HG02678 (cell line): ENCODE measurements around the gene SMYD5.
"Not testable (repeated sequence)": the region's sequence is repeated elsewhere in the genome, so short reads cannot be mapped to it uniquely, and the experiment has no call there.

Experiments
- ATAC-seq: cut with Tn5 transposase; IDR thresholded peaks from one replicate; pipeline ENCODE4 v1.9.1; 2021; ENCODE audit warnings: mild to moderate bottlenecking, moderate library complexity; ENCODE audit not compliant: unreplicated experiment

The SMYD5 gene

GRCh38 chr2:73214120-73215035, at the start of gene SMYD5:
SMYD5 (plus strand) TSS chr2:73214245; CDS start chr2:73214267, 22 bp downstream.
- ATAC-seq: peak; percentile 91

DNA sequence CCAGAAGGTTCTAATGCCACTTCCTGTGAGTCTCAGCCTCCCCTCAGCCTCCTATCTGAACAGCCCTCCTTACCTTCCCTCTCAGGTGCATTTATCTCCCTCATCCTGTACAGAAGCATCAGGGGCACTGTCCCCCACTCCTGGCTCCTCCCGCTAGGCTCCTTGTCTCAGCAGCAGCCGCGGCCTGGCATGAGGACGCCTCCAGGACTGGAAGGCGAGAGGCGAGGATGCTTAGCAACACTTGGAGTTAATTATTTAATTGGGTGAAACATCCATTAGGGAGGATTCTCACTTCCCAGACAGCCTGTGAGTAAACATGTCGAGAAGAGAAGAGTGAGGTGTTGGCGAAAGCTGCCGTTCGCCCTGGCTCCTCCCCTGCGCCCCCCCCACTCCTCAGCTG, 48.1 kb upstream of the SMYD5 start:
- not testable (repeated sequence) for ATAC-seq

GRCh38 chr2:73166813-73167212, 47.2 kb upstream of the SMYD5 start:
- not testable (repeated sequence) for ATAC-seq

GRCh38 chr2:73168348-73168747, 45.7 kb upstream of the SMYD5 start:
- ATAC-seq: not testable (repeated sequence)

DNA sequence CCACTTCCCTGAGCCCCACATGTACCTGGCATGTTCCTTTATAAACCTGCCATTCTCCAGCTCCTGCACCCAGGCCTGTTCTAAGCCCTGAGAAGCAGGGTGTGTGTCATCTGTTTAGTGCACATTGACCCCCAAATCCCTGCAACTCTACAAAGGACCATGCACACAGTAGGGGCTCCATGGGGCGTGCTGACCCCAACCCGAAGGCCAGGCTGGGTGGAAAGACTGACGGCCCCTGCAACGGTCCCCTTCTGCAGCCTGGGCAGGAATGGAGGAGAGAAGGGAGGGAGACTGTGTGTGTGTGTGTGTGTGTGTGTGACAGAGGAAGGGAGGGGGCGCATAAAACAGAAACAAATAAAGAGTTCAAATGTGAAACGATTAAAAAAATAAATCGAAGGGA, 43.7 kb upstream of the SMYD5 start:
- not testable (repeated sequence) for ATAC-seq

DNA sequence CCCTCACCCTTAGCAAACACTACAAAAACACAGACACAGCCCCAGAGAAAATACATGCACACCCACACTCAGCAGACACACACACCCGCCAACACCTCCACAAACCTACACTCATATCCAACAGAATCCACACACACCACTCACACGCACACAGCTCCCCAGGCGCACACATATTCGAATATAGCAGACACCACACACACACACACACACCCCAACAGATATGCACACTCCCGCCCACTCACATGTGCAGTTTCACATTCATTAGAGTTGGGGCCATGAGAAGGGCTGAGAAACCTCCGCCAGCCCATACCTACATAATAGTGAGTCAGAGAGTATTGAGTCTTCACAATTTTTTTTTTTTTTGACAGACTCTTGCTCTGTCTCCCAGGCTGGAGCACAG, 41.1 kb upstream of the SMYD5 start:
- no peak for ATAC-seq

GRCh38 chr2:73173781-73174180, 40.3 kb upstream of the SMYD5 start:
- no peak for ATAC-seq

GRCh38 chr2:73174244-73174643, 39.8 kb upstream of the SMYD5 start:
- no peak for ATAC-seq

GRCh38 chr2:73174941-73175662, 38.9 kb upstream of the SMYD5 start:
- ATAC-seq: no peak

DNA sequence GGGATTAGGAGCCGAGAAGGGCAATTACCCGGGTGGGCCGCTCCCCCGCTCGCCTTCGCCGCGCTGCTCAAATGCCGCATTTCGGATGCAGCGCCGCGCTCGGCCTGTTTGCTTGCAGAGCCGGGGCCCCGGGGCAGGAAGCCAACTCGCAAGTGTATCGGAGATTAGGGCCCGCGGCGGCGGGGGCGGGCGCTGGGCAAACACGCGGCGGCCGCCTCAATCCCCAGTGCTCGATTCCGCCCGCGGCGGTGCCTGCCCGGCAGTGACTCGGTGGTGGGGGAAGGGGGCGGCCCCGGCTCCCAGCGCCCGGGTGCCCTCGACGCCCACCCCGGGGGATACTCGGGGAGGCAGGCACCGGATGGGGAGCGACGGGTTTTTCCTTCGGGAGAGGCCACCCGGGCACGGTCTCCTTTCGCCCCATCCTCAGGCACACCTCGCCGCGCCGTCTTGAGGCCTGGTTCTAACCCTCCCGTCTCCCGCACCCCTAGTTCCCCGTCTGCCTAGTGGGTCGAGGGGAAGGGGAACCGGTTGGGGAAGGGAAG, 38.3 kb upstream of the SMYD5 start:
- peak; percentile 48 for ATAC-seq

DNA sequence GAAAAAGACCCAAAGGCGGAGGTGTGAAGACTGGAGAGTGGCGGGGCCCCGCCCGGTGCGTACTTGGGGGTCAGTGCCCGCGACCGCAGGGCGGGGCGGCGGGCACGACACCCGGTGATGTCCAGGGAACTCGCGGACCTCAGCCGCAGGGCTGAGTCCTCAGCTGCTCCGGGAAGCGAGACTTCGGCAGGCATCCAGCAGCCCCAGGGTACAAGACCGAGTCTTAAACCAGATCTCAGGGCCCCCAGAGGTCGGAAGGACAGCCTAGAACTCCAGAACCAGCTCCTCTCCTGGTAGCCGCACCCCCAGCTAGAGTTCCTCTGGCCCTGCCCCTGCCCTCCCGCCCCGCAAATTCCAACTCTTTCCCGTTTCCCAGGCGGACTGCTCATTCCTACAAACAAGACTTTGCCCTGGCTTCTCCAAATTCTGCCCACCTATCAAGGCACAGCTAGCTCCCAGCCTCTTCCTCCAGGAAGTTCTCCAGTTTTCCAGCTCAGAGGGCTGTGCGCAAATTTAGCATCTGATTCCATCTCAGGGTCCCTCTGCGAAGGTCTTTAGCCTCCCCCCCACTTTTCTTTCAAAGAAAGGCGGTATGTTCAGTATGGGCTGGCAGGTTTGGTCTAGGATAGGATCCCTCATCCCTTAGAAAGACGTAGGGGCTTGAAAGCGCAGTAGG, 37.7 kb upstream of the SMYD5 start:
- peak; percentile 4 for ATAC-seq

DNA sequence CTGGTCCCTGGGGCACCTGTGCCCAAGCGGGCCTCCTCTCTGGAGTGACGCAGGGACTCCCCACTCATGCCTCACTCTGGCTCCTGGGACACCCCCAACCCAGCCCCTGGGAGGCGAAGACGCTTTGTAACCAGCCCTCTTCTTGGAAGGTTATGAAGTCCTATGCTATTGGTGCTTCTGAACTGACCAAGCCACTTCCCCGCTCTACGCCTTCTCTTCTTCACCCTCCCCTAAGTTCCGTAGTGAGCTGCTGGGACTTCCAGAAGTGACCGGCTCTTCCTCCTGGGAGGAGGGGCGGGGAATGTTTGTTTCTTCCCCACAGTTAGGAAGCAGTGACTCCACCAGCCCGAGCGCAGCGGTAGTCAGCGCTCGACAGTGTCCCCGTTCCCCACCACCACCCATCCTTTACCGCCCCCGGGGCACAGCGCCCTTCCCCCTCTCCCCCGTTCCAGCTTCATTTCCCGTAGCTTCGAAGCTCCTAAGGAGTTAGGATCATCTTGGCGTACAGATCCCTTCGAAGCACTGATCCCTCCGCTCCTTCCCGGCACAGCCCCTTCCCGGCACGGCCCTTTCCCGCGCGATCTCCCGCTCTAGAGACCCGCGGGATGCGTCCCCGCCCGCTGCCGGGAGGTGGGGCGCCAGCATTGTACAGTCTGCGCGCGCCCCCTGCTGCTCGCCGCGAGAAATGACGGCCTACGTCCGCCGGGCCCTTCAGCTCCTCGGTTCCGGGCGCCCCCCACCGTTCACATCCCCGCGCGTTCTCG, 37.0 kb upstream of the SMYD5 start:
- peak; percentile 85 for ATAC-seq

DNA sequence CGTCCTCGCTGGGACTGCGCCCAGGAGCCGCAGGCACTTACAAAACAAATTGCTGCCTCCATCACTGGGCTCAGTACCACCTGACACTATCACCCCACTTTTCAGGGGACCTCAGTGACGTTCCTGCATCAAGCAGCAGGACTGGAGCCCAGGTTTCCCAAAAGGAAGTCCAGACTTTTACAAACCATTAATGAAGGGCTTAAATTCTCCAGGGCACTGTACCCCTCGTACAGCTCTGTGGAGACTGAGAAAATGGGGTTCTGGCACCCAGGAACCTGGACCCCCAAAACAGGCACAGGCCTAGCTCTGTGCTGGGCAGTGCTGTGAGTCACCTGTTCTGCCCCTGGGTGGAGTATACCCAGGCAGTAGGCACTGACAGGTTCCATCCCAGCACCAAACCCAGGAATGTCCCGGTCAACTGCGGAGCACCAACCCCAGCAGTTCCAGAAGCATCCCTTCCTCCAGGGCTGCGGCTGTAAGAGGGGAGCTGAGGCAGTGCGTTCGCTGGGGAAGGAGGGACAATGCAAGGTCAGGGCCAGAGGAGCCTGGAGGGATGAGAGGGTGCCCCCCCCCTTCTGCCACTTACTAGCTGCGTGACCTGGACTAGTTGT, 36.3 kb upstream of the SMYD5 start:
- ATAC-seq: no peak

DNA sequence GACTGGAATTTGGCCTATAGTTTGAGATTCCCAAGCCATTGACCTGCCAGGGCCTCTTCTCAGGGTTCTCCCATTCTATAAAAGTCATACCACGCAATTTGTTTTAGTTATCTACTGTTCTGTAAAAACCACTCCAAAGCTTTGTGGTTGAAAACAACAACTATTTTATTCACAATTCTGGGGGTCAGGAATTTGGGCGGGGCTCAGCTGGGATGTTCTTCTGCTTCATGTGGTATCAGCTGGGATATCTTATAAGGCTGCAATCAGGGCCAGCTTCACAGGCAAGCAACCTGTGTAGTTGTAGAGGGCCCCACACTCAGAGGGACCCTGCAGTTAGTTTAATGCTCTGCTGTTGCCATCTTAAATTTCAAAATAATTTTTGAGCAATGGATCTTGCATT, 28.1 kb upstream of the SMYD5 start:
- ATAC-seq: no peak

GRCh38 chr2:73187549-73187948, 26.5 kb upstream of the SMYD5 start:
- no peak for ATAC-seq

DNA sequence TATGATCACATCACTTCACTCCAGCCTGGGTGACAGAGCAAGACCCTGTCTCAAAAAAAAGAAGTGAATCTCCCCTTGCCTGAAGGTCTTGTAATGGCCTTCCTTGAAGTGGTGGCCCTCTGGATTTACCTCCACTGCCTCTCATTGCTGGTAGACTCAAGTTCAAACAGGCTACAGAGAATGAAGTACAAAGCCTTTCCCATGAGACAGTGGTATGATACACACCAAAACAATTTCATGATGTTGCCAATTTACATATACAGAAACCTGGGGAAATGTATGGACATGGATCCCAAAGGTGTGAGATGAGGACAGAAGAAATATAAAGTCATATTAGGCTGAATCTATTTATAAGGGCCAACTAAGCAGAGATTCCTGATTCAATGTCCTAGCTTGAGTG, 16.5 kb upstream of the SMYD5 start:
- no peak for ATAC-seq

- not testable (repeated sequence) for ATAC-seq
Measured at GRCh38 chr2:73200281-73200680, 13.8 kb upstream of the SMYD5 start.

DNA sequence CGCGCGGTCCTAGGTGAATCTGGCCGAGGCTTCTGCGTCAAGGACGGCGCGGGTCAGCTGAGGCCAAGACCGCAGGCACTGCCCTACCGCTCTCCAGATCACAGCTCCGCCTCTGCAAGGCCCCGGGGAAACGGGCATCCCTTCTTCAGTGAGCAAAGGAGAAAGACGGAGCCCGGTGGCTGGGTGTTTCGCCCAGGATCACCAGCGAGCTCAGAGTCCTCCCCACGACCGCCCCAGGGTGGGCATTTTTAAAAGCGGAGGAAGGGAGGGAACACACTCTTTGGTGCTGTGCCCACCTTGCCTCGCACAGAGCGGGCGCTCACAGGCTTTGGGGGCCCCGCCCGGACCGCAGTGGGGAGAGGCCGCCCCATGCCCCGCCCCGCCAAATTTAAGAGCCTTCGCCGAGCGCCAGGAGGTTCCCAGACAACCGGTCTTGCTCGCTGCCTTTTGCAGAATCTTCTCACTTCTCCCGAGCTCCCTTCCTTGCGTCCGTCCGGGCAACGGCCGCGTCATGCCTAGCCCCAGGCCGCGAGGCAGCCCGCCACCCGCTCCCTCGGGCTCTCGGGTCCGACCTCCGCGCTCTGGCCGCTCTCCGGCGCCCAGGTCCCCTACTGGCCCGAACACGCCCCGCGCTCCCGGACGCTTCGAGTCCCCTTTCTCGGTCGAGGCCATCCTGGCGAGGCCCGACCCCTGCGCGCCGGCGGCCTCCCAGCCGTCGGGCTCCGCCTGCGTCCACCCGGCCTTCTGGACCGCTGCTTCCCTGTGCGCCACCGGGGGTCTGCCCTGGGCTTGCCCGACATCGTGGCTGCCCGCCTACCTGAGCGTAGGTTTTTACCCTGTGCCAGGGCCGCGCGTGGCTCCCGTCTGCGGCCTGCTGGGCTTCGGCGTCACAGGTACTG, 11.6 kb upstream of the SMYD5 start, which contains the start of gene NOTO:
Gene NOTO, plus strand, starts transcription at position 419 of the 899 bp plus-strand sequence. Its CDS starts 93 bp downstream, at position 512.
- no peak for ATAC-seq
